Measurements from ENCODE around the gene UBE2F.
"Not testable (repeated sequence)": the region's sequence is repeated elsewhere in the genome, so short reads cannot be mapped to it uniquely, and the experiment has no call there.

Gene UBE2F

GRCh38 chr2:238057696-238058575, 91.1 kb downstream of the UBE2F start:
- DNase-seq: not testable (repeated sequence)

- no peak for DNase-seq
These were observed 92.7 kb downstream of the UBE2F start for GRCh38 chr2:238059505-238059904.

GRCh38 chr2:238060096-238060541, 93.3 kb downstream of the UBE2F start:
- DNase-seq: no peak

- DNase-seq: peak; percentile 69
These were observed 93.9 kb downstream of the UBE2F start, which contains the start of gene SCLY for GRCh38 chr2:238060542-238061314. SCLY (plus strand) TSS chr2:238061001; CDS start chr2:238061055, 54 bp downstream.

GRCh38 chr2:238061315-238062202, 94.7 kb downstream of the UBE2F start:
- DNase-seq: no peak

GRCh38 chr2:238063414-238064189, 96.8 kb downstream of the UBE2F start:
- DNase-seq: no peak

GRCh38 chr2:238064376-238064775, 97.6 kb downstream of the UBE2F start:
- no peak for DNase-seq

- DNase-seq: no peak
These were observed 98.4 kb downstream of the UBE2F start for GRCh38 chr2:238065071-238065846.

- DNase-seq: no peak
These were observed 99.4 kb downstream of the UBE2F start for GRCh38 chr2:238066218-238066617.

- DNase-seq: not testable (repeated sequence)
These were observed 99.9 kb downstream of the UBE2F start for GRCh38 chr2:238066718-238067117.

GRCh38 chr2:238067939-238068338, 101.1 kb downstream of the UBE2F start:
- DNase-seq: no peak

GRCh38 chr2:238069021-238069709, 102.4 kb downstream of the UBE2F start:
- DNase-seq: no peak

GRCh38 chr2:238069877-238070276, 103.1 kb downstream of the UBE2F start:
- DNase-seq: no peak

- no peak for DNase-seq
These were observed 108.6 kb downstream of the UBE2F start for GRCh38 chr2:238075397-238075796.

GRCh38 chr2:238077292-238077691, 110.5 kb downstream of the UBE2F start:
- no peak for DNase-seq

- DNase-seq: no peak
These were observed 113.1 kb downstream of the UBE2F start for GRCh38 chr2:238079874-238080327.

- DNase-seq: no peak
These were observed 113.7 kb downstream of the UBE2F start for GRCh38 chr2:238080518-238080917.

GRCh38 chr2:238081150-238081549, 114.3 kb downstream of the UBE2F start:
- DNase-seq: no peak

GRCh38 chr2:238081561-238081960, 114.7 kb downstream of the UBE2F start:
- DNase-seq: no peak

GRCh38 chr2:238082151-238082550, 115.3 kb downstream of the UBE2F start:
- DNase-seq: no peak
